Stimulated activated CD8-positive, alpha-beta memory T cell treated with anti-CD3 and anti-CD28 coated beads, Interleukin-7, amount 100 ng/mL, for 1 hour (primary cell): ENCODE measurements around the gene OXNAD1.
A peak's percentile ranks its signal among the peaks of the same experiment; 100 is the strongest.

Source experiments
- DNase-seq, 2 donors: peaks; one replicate each; pipeline ENCODE4 v3.0.0-alpha.2; 2020; ENCODE audit warnings: low read depth in 2 of 2

The OXNAD1 gene

DNA sequence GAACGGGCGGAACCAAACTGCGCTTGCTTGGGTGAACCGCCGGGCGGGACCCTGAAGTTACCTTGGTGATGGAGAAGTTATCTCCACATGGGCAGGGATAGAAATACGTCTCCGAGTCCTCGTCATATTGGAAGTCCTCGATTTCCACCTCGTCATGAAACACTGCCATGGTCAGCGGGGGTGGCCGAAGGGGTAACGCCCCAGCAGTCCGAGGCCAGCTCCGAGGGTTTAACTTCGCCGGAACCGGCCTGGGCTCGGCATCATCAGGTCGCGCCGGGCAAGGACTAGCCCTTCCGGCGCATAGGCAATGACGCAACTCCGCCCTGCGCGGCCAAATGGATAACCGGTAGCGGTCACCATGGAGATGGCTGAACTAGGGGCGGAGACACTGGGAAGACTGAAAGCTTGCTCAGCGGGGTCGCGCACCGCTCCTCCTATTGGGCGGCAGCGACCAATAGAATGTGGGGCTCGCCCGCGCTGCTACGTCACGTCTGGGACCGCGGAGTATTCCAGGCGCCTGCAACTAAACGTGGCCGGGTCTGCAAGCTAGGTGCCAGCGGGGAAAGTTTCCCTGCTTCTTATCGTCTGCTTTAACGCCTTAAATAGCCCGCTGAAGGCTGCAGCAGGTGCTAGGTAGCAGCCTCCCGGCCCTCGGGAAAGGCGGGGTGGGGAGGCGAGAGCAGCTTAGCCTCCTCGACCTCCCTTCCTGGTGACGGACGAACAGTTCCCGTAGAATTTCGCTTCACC, at the start of gene OXNAD1, which contains the start of gene DPH3:
TSS of gene OXNAD1 (plus strand) at position 505 of the 747 bp plus-strand sequence. CDS start 5,741 bp downstream, outside the sequence.
TSS of gene DPH3 (minus strand) at position 236 of the 747 bp plus-strand sequence. CDS start at position 169, 67 bp downstream.
- peak; percentile 95 to 98 for DNase-seq

GRCh38 chr3:16216373-16216935, 48.6 kb upstream of the OXNAD1 start:
- no peak for DNase-seq

GRCh38 chr3:16219777-16220176, 45.2 kb upstream of the OXNAD1 start:
- no peak for DNase-seq

DNA sequence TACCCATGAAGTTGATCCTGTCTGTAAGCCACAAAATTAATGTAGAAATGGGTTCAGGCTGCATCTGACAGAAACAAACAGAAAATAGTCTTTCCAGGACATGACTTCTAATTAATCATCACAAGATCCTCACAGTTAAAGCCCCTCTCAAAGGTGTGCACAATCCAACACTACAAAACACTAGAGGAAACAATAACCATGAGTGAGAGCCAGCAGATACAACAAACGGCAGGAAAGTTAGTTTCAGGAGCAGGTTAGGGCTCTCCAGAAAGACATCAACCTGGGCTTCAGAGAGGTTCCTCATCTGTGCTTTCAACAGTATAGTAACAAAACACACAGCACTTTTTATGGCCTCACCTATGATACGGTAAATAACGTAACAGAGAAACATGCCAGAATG, 43.0 kb upstream of the OXNAD1 start:
- no peak for DNase-seq

- no peak for DNase-seq
Measured at GRCh38 chr3:16222547-16222946, 42.5 kb upstream of the OXNAD1 start.

DNA sequence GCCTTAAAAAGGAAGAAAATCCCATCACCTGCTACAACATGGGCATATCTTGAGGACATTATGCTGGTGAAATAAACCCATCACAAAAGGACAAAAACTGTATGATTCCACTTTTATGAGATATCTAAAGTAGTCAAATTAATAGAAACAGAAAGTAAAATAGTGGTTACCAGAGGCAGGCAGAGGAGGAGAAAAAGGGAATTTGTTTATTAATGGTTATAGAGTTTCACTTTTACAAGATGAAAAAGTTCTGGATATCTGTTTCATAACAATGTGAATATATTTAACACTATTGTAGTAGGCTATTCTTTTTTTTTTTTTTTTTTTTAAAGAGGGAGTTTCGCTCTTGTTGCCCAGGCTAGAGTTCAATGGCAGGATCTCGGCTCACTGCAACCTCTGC, 40.7 kb upstream of the OXNAD1 start:
- no peak for DNase-seq

DNA sequence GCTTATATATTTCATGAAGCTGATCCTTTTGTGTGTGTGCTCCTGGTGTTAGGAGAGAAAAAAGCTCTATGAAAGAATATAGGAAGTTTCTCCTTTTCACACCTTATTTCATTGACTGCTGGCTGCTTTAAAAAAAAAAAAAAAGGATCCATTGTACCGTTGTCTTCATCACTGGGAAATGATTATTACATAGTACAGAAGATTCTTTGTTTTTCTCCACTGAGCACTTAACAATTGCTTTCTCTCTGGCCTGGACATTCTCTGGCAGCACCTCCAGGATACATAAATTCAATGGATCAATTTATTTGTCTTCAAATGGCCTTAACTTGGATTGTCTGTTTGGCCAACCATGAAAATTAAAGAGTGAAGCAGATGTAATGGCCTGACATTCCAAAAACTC, 37.4 kb upstream of the OXNAD1 start:
- DNase-seq, result no peak

DNA sequence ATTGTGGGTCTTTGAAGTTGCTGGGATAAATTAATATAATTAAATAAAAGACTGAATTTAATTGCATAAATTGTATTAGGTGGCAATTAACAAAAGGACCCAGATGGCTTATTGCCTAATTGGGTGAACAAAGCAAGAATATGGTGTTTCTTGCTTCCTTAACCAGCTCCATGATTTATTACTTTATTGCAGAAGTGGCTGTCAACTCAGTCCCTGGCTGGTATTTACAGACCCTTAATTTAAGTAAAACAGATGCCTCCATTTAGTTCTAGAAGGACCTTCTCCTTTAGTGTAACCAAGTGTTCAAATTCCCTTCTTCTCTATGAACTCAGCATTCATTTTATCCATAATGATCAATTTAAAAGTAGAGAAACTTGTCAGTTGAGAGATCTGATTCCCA, 35.3 kb upstream of the OXNAD1 start:
- no peak for DNase-seq

GRCh38 chr3:16231983-16232382, 33.0 kb upstream of the OXNAD1 start:
- DNase-seq, result no peak

DNA sequence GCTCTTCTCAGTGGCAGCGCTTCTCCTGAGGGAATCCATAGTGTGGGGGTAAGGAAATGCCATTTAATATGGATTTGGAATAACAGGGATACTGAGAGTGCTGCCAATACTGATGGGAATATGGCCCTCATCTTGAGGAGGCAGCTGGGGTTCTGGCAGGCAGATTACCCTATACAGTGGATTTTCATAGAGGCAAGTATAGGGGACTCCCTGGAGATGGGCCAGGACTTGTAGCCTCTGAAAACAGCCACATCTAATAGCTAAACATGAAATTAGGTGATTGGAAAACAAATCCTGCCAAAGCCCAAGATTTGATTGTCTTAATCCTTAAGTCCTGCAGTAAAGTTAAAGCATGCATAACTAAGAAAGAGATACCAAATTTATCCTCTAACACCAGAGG, 31.2 kb upstream of the OXNAD1 start:
- no peak for DNase-seq

GRCh38 chr3:16234281-16234680, 30.7 kb upstream of the OXNAD1 start:
- DNase-seq, result no peak

GRCh38 chr3:16236030-16236639, 28.9 kb upstream of the OXNAD1 start:
- no peak for DNase-seq

DNA sequence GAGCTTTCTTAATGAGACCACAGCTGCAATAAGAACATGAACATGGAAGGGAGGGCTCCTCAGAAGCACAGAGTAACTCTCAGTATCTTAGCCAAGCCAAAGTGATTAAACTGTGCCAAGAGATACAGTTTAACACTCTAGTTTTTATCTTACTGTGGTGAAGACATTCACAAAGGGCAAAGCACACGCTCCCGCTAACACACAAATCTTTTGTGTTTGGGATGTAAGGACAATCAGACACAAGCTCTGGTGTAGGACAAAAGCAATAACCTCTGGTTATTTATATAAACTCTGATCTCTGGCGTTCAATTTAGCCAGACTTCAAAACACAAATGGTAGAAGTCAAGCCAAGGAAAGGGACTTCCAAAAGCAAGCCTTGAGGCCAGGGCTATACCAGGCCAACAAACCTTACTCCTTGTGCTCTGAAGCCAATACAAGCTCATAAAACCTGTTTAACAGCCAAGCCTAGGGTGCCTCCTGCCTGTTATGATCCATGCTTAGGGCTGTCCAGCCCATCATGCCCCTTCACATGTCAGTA, 28.1 kb upstream of the OXNAD1 start:
- DNase-seq, result no peak

DNA sequence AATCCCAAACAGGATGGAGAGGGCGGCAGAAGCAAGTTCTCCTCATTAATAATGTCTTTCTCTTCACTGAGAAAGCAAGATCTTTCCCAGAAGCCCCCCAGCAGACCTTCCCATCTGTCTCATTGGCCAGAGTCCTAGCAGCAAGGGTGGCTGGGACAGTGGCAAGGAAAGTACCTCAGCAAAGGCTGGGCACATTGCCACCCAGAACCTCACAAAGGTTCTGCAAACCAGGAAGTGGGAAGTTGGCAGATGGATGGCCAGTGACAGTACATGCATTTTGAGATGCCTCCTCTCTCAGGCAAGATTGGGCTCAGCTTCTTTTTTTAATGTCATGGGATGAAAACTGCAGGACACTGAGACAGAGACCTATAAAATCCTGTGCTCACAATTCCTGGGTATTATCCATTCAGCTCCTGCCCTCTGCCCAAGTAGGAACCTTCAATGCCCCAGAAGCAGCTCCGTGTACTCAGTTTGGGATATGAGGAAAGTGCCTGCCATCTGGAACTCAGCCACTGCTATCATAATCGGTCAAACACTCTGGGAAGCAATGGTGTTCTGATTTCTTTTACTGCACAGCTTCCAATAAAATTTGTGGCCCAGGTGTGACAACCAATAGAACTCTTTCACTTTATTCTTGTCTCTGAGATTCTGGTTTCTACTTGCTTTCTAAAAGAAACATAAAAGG, 25.8 kb upstream of the OXNAD1 start:
- no peak for DNase-seq

DNA sequence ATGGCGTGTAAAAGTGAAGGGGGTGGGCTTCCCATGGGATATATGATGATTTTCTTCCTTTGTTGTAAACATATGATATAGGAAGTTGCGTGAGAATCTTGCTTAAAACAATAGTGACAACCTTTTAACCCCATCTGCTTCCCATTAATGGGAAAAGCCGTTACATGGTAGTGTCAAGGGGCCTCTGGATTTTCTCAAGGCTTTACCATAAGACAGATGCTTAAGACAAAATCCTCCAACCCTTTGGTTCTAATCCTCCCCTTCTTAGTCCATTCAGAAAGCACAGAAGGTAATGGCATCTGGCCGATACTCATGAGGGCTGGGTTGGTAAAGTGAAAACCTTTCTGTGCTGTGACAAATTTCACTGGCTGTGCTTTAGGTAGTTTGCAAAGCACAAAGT, 25.2 kb upstream of the OXNAD1 start:
- DNase-seq, result no peak

DNA sequence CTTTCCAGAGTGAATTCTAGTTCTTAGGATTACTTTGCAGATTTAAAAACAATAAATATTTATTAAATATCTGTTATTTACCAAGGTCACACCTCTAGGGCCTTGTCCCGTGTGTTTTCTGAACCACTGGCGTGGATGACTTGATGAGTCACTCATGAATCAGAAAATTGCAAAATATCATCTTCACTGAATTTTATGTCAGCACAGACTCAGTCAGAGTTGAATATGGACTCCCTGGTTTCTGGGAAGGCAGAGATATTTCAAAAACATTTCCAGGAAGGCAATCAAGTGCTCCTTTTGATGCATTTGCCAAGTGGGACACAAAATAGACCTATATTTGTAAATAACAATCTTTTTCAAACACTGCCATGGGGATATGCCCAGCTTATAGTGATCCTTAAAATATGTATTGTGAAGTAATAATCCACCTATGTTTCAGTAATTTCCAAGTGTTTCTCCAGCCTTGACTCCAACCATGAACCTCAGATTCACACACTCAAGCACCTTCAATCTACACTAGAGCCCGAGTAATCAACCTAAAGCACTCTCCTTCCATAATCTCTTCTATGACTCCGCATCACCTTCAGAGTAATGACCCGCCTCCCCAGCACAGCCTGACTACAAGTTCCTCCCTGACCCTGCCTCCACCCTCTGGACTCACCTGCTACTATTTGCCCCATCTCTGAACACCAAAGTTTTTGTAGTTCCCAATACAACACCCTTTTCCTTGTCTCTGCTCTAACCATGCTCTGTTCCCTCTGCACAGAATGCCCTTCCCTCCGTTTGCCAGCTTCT, 24.6 kb upstream of the OXNAD1 start:
- DNase-seq, result no peak

- DNase-seq, result no peak
Measured at GRCh38 chr3:16241225-16241624, 23.8 kb upstream of the OXNAD1 start.

DNA sequence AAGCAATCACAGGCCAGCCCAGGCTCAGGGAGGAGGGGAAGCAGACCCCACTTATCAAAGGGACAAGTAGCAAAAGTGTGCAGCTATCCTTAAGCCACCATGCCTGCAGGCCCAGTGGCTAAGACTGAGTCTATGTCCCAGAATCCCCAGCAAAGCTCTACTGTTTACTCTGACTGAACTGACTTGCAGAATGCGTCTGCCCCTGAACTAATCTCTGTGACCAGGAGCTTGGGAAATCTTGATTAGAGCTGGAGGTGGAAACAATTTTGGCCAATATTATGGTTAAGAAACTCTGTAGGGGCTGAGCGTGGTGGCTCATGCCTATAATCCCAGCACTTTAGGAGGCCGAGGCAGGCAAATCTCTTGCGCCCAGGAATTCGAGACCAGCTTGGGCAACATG, 22.8 kb upstream of the OXNAD1 start:
- DNase-seq, result no peak

- DNase-seq, result no peak
Measured at GRCh38 chr3:16243706-16244490, 21.1 kb upstream of the OXNAD1 start.

- DNase-seq, result no peak
Measured at GRCh38 chr3:16245609-16246008, 19.4 kb upstream of the OXNAD1 start.
